ENCODE results near the gene PDLIM3.

- TF ChIP-seq MAX (CRISPR knock-in tag; IDR thresholded peaks at IDR 0.05): no peak
- no peak for TF ChIP-seq TBP (optimal IDR thresholded peaks at IDR 0.05; ENCODE audit: low read depth, low read length)
- TF ChIP-seq EP300 (IDR thresholded peaks at IDR 0.05; ENCODE audit: low read length): no peak
- TF ChIP-seq CTCF (IDR thresholded peaks at IDR 0.05 in 2 of 3, conservative IDR thresholded peaks at IDR 0.05 in 1 of 3; ENCODE audit: insufficient read depth in 2 of 3, low read depth in 1 of 3, low read length in 3 of 3): no peak
- no peak for TF ChIP-seq ZBTB49 (CRISPR knock-in tag; IDR thresholded peaks at IDR 0.05; ENCODE audit: borderline replicate concordance)
- no peak for TF ChIP-seq HBP1 (CRISPR knock-in tag; IDR thresholded peaks at IDR 0.05)
- TF ChIP-seq TAF1 (IDR thresholded peaks at IDR 0.05; ENCODE audit: control insufficient read depth, extremely low read depth, insufficient read depth, low read length, severe bottlenecking): no peak
- no peak for TF ChIP-seq YY1 (IDR thresholded peaks at IDR 0.05; ENCODE audit: borderline replicate concordance in 1 of 3, control insufficient read depth in 1 of 3, extremely low read depth in 1 of 3, insufficient read depth in 3 of 3, insufficient read length in 1 of 3, insufficient replicate concordance in 2 of 3, low read depth in 1 of 3, low read length in 2 of 3)
Measured at GRCh38 chr4:185522451-185522850, 12.9 kb downstream of the PDLIM3 start.

Data from K562 (cell line).